GM18870 (cell line): ENCODE results near the gene ADAMTSL1.

Experiments used
- ATAC-seq: cut with Tn5 transposase; IDR thresholded peaks from one replicate; pipeline ENCODE4 v1.9.1; 2021; ENCODE audit warnings: moderate library complexity; ENCODE audit not compliant: unreplicated experiment

Gene ADAMTSL1

DNA sequence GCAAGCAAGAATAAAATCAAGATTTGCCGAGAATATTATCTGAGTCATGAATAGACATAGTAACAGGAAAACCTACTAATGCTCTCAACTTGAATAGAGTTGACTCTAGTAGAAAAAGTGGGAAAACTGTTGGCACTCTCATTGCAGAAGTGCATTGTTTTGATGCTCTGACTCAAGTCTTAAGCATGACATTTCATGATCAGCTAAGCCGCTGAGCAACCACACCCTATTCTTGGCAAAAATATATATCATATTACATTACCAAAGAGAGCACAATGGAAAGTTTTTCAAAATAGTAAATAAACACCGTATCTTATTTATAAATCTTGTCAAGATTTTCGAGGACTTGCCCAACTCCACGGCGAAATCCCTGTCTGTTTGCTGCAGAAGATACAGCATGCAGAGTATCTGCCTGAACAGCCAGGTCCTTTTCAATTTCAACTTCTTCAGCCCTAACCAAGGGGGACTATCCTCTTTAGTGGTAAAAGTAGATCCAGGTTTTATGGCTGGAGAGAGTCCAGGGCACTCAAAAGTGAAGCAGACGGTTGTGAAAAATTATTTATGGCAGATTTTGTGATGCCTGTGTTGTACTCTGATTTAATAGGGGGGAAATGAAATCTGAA, 13.9 kb upstream of the ADAMTSL1 start:
- ATAC-seq = no peak

DNA sequence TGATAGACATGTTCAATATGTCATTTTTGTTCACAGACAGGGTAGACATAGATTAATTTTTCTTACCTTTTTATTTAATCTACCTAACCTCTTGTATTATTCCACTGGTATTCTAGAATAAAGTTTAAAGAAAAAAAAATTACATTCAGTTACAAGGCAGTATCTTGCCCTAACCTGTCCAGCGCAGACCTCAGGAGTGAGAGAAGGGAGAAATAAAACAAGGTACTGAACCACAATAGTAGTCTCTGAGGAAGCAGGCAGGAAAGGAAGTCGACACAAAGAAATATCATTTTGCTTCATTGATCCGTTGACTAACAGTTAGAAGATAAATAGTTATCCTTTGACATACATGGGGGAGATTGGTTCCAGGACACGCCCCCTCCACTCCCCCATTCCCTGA, 12.5 kb upstream of the ADAMTSL1 start:
- ATAC-seq = no peak

DNA sequence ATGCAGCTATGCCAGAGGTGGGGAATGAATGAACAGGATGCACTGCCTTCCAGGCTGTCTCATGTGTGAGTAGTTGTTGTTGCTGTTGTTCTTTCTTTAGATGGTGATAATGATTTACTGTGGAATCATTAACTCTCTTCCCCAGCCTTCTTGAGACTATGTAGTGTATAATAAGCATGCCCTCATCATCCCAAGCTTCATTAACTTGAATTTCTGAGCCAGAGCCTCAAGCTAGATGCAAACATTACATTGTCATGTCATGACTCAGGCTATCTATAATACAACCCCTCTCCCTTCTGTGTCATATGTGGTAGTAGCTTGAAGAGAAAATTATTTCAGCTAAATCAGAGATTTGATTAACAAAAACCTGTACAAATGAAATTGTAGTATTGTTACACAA, 10.0 kb upstream of the ADAMTSL1 start:
- ATAC-seq = no peak

DNA sequence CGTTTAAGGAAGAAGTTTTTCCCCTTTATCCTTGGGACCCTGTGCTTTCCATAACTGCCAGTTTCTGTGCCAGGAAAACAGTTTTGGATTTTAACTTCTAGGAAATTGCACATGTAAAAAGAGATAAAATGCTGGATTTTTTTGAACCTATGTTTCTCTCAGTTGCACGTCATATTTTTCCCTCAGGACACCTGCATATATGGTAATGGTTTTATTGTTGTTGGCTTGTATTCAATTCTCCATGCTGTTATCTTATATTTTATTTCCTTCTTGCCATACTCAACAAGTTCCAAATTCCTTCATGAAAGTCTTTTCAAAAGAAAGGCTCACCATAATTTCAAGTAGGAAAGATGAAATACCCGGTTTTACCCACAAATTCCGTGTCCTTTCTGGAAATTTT, 7.9 kb upstream of the ADAMTSL1 start:
- ATAC-seq = no peak

DNA sequence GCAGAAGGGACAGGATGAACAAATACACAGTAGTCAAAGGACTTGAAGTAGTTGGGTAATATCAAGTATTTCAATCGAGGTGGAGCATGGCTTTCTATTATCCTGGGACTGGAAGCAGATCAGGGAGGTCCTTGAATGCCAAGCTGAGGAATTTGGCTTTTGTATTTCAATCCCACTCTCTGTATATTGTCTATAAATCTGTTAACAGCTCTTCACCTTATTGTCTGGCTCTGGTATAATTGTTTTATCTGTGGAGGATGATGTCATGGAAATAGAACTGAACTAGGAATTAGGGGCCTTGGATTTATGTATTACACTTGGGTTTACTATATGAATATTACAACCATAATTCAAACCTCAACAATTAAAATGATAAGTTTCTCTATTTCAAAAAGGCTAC, 6.3 kb upstream of the ADAMTSL1 start:
- ATAC-seq = no peak

DNA sequence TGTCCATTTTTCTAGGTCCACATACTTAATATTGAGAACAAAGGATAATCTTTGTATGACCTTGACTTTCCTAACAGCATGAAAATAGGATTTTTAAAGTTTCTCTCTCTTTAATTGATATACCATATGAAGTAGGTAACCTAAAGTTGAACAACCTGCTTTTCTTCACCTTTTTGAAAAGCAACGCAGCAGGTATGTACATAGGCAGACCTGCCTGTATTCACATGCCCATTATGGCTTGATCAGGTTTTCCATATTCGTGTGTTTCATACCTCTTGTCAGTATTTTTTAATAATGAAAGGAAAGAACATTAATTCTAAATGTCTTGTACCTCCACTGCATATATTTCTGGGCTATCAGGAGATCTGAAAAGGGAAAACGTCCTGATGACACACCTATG, 1.5 kb upstream of the ADAMTSL1 start:
- no peak for ATAC-seq

DNA sequence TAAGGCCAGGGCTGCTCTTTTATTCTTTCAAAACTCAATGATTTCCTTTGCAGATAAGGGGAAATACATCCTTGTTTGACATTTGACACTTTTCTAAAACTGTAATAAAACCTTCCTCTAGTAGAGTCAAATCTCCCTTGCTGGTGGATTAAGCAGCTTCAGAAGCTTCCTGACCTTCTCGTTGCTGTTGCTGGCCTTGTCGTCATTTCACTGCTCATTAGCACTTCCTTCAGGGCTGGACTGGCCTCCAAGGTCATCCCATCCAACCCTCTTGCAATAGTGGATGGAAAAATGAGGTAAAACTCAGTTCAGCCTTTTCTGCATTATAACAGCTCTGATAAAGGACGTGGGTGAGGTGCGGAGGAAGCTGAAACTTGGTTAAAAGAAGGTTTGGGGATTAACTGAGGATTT, 1.1 kb upstream of the ADAMTSL1 start:
- no peak for ATAC-seq

DNA sequence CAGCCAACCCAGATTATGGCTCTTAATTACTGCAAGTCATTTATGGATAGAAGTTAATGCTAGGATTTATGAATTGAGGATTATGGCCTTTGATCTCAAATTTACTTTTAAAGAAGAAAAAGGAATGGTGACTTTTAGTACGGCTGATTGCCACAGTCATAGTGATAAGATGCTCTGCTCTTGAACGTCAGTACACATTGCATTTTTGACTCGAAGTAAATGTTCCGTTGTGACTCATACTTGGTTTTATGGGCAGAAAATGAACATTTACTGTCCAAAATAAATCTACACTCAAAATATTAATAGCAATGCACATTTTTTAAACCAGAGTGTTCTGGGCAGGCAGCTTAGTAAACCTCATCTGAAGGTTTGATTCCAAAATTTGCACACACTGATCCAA, 830 bp downstream of the ADAMTSL1 start:
- ATAC-seq = no peak

DNA sequence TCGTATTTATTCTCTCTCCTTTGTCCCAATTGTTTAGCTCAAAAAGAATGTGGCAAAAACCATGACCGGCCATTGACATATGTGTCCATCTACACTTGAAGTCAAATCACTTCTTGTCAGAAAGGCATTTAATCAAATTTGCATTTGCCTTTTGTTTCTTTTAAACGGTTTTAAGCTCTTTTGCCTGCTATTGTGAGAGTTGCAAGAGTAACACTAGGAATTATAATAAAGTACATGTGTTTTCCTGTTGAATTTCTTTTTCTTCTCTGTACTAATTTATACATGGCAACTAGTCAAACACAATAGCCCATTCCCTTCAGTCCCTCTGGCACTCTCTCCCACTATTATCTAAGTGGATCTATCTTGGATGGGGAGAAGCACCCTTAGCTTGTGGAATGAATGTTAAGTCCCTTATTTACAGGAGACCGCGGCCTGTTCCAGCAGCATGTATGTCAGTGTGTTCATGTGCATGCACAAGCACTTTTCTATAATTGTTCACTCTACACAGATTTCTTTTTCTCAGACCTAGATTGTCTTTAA, 3.2 kb downstream of the ADAMTSL1 start:
- ATAC-seq = no peak

DNA sequence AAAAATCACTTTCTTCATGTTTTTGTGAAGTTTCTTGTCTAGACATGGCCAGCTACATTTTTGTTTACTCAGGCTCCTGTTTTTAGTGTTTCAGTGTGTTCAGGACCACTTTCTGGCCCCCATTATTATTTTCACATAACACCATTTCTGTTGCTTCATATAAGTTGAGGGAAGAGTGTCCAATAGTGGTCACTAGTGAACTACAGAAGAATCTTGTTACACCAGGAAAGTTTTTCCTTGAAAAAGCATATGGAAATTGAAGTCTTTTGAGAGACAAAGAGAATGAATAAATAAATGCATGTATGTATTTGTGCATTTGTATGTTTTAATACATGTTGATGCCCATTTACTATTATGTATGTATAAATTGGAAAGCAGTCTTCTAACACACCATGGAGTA, 3.8 kb downstream of the ADAMTSL1 start:
- ATAC-seq = no peak

DNA sequence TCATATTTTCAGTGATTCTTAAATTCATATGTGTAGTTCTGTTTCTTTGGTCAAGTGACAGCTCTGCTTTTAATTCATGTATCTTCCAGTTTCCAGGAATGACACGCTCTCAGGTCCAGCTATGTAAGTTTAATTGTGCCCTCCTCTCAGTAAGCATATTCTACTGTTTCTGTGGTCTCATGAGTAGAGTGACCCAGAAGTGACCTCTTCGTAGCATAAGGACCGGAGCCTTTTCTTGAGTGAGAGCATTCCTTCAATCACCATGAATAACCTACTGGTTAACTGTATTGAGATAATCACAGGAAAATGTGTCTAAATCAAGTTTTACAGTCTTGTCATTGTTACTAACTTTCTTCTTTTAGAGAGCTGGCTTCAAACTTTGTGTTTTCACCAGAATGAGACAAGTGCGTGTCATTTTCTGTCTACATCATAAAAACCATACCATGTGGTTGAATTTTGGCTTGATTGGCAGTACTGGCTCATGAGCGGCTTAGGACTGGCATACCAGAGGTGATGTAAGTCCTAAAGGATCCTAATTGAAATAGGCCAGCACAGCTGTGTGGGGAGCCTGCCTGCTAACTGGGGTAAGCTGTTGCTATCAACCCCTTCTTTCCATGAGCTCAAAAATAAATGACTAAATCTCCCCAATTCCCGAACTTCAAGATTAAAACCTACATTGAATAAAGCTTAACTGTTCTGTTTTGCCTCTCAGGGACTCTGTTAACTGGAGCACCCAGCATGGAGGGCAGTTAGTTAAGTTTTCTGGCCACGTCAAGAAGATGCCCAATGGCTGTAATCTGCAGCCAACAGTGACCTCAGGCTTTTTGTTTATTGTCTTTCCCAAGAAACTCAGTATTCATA, 4.8 kb downstream of the ADAMTSL1 start:
- no peak for ATAC-seq

DNA sequence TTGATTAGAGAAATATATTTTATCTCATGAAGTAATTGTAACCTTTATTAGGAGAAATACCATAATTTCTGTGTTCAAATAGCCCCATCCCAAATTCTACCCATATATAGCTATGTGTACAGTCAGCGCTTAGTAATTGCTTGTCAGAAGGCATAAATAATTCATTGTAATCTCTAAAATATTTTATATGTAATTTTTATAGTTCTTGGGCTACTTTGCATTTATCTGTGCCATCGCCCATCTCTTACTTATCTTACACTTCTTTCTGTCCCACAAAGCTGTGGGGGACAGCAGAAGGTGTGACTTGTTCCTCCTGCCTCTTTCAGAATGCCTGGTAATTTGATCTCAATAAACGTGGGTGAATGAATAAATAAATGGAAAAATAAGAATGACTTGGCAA, 5.5 kb downstream of the ADAMTSL1 start:
- no peak for ATAC-seq

DNA sequence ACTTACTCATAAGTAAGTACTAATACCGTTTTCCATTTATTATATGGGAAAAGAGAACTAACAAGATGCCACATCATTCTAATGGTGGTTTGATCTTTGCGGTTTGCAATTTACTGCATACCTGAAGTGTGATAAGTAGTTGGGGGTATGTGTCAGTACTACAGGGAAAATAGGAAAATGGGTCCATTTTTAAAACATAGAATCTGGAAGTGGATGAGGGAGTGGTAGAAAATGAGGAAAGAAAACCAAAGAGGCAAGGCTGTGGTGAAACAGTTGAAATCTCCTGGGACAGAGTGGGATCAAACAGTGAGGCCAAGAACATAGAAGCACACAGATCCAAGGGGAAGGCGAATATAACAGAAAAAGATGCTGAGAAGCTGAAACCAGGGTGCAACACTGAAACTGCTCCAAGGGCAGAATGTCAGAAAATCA, 6.7 kb downstream of the ADAMTSL1 start:
- ATAC-seq = no peak

DNA sequence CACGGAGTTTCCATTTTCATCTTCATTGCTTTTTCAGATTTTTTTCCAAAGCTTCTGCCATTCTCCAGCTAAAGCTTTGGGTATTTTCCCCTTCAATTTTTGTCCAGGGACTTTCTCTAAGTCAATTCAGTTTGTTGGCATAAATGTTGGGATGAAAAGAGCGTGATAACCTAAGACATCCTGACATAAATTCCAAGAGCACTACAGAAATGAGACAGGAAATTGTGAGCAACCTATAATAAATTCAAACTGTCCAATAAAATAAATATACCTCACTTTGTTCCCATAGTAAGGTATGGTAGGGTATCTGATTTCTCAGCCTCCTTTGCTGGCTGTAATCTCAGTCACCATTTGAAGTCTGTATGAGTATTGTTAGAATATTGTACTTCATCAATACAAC, 8.4 kb downstream of the ADAMTSL1 start:
- no peak for ATAC-seq

DNA sequence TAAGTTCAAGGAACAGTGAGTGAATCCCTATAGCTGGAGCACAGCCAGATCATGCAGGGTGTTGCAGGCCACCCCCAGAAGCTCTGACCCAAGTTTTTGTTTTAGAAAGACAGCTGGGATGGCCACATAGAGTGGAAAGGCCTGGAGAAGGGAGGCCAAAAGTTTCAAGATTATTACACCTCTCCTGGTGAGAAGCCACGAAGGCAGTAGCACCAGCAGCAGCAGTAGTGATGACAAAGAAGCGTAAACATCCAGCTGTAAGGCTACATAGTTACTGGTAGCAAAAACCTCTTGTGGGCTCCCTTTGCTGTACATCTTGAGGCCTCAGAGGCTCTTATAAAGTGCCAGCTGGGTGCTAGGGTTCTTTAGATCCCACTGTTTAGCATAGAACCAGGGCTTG, 11.8 kb downstream of the ADAMTSL1 start:
- no peak for ATAC-seq

DNA sequence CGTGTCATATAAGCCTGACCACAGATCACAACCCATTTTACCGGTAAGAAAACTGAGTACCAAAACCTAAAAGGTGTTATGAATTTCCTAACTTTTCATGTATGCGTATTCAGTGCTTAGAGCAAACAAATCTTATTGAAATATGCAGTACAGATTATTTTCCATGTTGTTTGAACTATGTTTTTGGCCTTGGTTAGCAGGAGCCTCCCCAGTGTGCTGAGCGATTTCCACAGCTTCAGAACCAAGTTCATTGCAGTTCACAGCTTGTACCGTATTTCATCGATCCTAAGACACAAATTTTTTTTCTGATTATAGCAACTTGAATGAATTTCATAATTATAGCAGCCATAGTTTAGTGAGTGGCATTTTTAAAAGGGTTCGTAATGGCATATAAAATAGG, 13.7 kb downstream of the ADAMTSL1 start:
- ATAC-seq = no peak

DNA sequence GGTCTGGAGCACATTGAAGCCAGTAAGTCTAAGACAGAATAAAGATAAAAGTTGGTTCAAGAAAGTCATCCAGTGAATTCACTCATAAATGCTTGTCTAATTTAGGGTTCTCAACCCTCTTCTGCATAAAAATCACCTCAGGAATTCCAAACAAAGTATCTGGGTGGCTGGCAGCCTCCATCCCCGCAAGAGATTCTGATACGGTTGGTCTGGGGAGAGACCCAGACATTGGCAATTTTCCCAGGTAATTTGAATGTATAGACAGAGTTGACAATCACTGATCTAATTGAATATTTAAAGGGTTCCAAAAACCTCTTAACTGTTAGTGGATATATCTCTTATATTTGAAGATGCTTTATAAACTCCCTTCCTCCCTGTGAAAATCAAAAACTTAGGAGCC, 14.9 kb downstream of the ADAMTSL1 start:
- no peak for ATAC-seq

DNA sequence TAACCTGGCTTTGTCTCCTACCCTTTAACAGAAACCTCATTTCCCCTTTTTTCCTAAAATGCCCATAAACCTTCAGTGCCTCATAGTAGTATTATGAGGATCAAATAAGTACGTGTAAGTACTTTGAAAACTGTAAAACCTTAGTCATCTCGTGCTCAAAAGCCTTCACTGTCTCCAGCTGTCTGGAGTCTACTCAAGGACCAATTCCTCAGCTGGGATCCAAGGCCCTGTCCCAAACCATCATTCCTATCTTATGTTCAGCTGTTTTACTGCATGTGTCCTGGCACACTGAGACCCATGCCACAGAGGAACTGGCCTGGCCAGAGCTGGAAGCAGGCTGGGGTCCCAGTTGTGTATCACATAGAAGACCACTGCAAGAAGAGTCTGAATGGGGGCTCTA, 15.9 kb downstream of the ADAMTSL1 start:
- ATAC-seq = no peak

DNA sequence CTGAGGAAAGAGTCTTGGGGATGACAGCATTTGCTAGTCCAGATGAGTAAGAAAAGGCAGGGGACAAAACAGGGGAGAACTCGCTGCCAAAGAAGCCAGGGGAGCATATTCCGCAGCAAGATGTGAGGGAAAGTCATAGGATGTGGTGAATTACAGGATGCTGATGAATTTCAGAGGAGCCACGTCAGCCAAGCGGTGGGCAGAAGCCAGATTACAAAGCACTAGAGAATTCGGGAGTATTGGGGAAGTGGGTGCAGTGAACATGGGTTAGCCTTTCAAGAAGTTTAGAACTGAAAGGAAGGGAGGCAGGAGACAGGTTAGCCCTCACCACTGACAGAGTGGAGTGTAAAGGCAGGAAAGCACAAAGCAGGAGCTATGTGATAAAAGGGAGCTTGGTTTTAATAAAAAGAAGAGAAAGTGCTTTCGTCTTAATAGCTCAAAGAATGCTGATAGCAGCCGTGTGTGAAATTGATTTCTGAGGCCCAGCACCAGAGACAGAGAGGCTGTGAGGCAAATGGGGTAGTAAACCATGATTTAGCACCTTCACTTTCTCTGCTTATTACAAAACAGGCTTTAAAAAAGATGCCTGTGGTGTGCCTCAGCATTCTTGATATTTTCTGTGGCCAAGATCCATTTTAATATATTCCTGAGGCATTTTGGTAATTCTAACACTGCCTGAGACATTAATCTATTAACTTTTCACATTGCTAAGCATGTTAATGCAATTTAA, 16.9 kb downstream of the ADAMTSL1 start:
- ATAC-seq = no peak

DNA sequence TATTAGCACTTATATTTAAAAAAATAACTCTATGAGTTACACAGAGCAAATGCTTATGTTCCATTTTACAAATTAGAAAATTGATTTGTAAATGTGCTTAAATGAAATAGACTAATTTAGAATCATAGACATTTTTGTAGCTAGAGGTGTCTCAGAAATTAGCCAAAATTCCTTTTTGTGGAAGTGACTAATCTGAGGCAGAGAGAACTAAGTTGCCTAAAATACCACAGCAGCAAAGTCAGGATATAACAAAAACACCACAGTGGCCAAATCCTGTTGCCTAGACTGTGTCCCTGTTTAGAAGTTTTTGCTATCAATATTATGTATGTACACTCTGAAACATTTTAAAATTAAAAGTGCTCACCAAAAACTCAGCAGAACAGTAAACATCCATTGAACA, 18.7 kb downstream of the ADAMTSL1 start:
- no peak for ATAC-seq

DNA sequence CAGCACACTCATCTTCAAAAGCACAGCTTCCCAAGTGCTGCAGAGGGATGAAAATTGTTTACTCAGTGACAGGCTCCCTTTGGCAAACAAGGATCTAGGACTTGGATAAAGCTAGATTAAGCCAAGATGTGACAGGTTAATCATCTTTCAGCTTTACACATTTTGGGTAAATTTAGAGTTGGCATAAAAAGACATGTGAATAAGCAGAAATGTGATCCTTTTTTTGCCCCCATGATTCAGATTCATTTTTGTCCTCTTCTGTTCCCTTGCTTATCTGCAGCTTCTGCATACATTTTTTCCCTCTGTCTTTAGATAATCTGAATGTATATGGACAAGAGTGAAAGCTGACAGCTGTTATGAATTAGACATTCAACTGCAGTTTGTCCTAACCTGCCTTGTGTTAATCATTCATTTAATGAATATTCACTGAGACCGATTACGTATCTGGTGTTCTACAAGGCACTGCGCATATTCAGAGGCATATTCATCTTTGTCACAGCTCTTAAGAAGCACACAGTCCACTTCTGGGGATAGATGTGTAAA, 19.6 kb downstream of the ADAMTSL1 start:
- ATAC-seq = no peak
